CD14-positive monocyte (primary cell): ENCODE measurements around the gene PIGZ. TPM values are rescaled to one million over a fixed set of nuclear protein-coding genes. Genes with fewer than 3 reads are reported as not detected.

Experiments used
- DNase-seq, 3 donors: peaks; one replicate each; pipeline ENCODE4 v3.0.0-alpha.2; 2011 to 2022
- H2AFZ ChIP-seq: 2 replicates; pipeline ENCODE4 v1.6.0; 2012; ENCODE audit warnings: mild to moderate bottlenecking, low read depth, low read length, inconsistent platforms; ENCODE audit not compliant: insufficient read depth, poor library complexity, severe bottlenecking
- H3K27ac ChIP-seq, 2 donors: 1 replicate in 1 of 2; 2 replicates in 1 of 2; pipeline ENCODE4 v1.5.1; 2012 to 2013; ENCODE audit warnings: low read length in 2 of 2, control low read depth in 1 of 2, inconsistent platforms in 1 of 2, low read depth in 1 of 2, mild to moderate bottlenecking in 1 of 2
- H3K27me3 ChIP-seq, 2 donors: one replicate each; pipeline versions ENCODE4 v1.6.0 to v1.6.1; 2011 to 2013; ENCODE audit warnings: low read length in 2 of 2; ENCODE audit not compliant: control insufficient read depth in 2 of 2, insufficient read depth in 2 of 2
- H3K36me3 ChIP-seq, 2 donors: replicated peaks in 1 of 2; 1 replicate in 1 of 2; 2 replicates in 1 of 2; pipeline versions ENCODE4 v1.5.1 to v1.6.1; 2012 to 2013; ENCODE audit warnings: low read length in 2 of 2, control low read depth in 1 of 2, inconsistent platforms in 1 of 2, mild to moderate bottlenecking in 1 of 2; ENCODE audit not compliant: insufficient read depth in 2 of 2, control insufficient read depth in 1 of 2
- H3K4me1 ChIP-seq, 2 donors: 1 replicate in 1 of 2; 2 replicates in 1 of 2; pipeline versions ENCODE4 v1.5.1 to v1.6.1; 2012 to 2013; ENCODE audit warnings: low read length in 2 of 2, control low read depth in 1 of 2, inconsistent platforms in 1 of 2, mild to moderate bottlenecking in 1 of 2, moderate library complexity in 1 of 2; ENCODE audit not compliant: insufficient read depth in 2 of 2, control insufficient read depth in 1 of 2
- H3K4me2 ChIP-seq: replicated peaks from 2 replicates; pipeline ENCODE3; 2012; ENCODE audit warnings: low read length, moderate library complexity, mild to moderate bottlenecking; ENCODE audit not compliant: poor library complexity, severe bottlenecking; ENCODE audit errors: extremely low read depth
- H3K4me3 ChIP-seq, 3 experiments: fragments of 200-600 bp in 1 of 3; sonication (generic) in 1 of 3; replicated peaks in 1 of 3; 1 replicate in 2 of 3; 2 replicates in 1 of 3; pipeline ENCODE4 v1.5.1; 2011 to 2013; ENCODE audit warnings: low read length in 3 of 3, mild to moderate bottlenecking in 3 of 3, control low read depth in 2 of 3, low read depth in 2 of 3, inconsistent platforms in 1 of 3, moderate library complexity in 1 of 3
- H3K79me2 ChIP-seq: 2 replicates; pipeline ENCODE4 v1.6.0; 2012; ENCODE audit warnings: mild to moderate bottlenecking, control low read depth, inconsistent platforms, low read length, moderate library complexity; ENCODE audit not compliant: insufficient read depth
- H3K9ac ChIP-seq: 2 replicates; pipeline ENCODE4 v1.6.0; 2017; ENCODE audit warnings: low read length, mild to moderate bottlenecking; ENCODE audit not compliant: insufficient read depth, poor library complexity, severe bottlenecking
- H3K9me3 ChIP-seq, 2 donors: replicated peaks in 1 of 2; 1 replicate in 1 of 2; 2 replicates in 1 of 2; pipeline versions ENCODE4 v1.5.1 to v1.6.1; 2012 to 2013; ENCODE audit warnings: low read length in 2 of 2, control low read depth in 1 of 2; ENCODE audit not compliant: control insufficient read depth in 1 of 2, insufficient read depth in 1 of 2
- H4K20me1 ChIP-seq: 2 replicates; pipeline ENCODE4 v1.6.0; 2012; ENCODE audit warnings: mild to moderate bottlenecking, low read length, control low read depth, moderate library complexity; ENCODE audit not compliant: insufficient read depth
- H3K27ac Mint-ChIP-seq, 7 donors: one replicate each; pipeline ENCODE4 v1.8.0; 2020; ENCODE audit warnings: mild to moderate bottlenecking in 7 of 7, mixed read lengths in 7 of 7, moderate library complexity in 6 of 7, inconsistent platforms in 2 of 7
- H3K27me3 Mint-ChIP-seq, 3 donors: one replicate each; pipeline ENCODE4 v1.8.0; 2021 to 2022; ENCODE audit warnings: low read depth in 3 of 3, mild to moderate bottlenecking in 3 of 3, mixed read lengths in 3 of 3, moderate library complexity in 3 of 3, inconsistent platforms in 1 of 3
- H3K36me3 Mint-ChIP-seq, 2 donors: one replicate each; pipeline ENCODE4 v1.8.0; 2020; ENCODE audit warnings: mixed read lengths in 2 of 2, inconsistent platforms in 1 of 2, mild to moderate bottlenecking in 1 of 2
- H3K4me1 Mint-ChIP-seq: one replicate; pipeline ENCODE4 v1.8.0; 2020; ENCODE audit warnings: mild to moderate bottlenecking, mixed read lengths
- H3K4me3 Mint-ChIP-seq, 2 donors: one replicate each; pipeline ENCODE4 v1.8.0; 2020; ENCODE audit warnings: mild to moderate bottlenecking in 2 of 2, mixed read lengths in 2 of 2, moderate library complexity in 1 of 2
- H3K9me3 Mint-ChIP-seq, 7 donors: one replicate each; pipeline ENCODE4 v1.8.0; 2020 to 2022; ENCODE audit warnings: mixed read lengths in 7 of 7, mild to moderate bottlenecking in 6 of 7, moderate library complexity in 6 of 7, inconsistent platforms in 2 of 7
- WGBS: methylation state at CpG from one replicate; pipeline ENCODE4 v1.1.5; 2013; ENCODE audit warnings: missing lambda C conversion rate; ENCODE audit not compliant: insufficient coverage; 5-methylcytosine and 5-hydroxymethylcytosine counted together
- intact Hi-C, 2 donors: fragments of 100-400 bp; cut with micrococcal nuclease; formaldehyde crosslinking; loops; one replicate each; pipeline versions ENCODE4 v1.15.0 to v1.15.1; 2023
- polyA plus RNA-seq, 3 donors: library from polyadenylated mRNA; depleted of rRNA in 1 of 3; unstranded in 2 of 3; stranded (reverse) in 1 of 3; fragments of 300-500 nt in 2 of 3; fragments of >200 nt in 1 of 3; fragmentation: Illumina TruSeq in 2 of 3; gene quantifications; 1 replicate in 2 of 3; 2 replicates in 1 of 3; pipeline ENCODE4 v1.2.3, GENCODE V29; 2012 to 2021
- TF ChIP-seq, protein P1 (sequence below): fragments of 200-600 bp; IDR thresholded peaks from one replicate; pipeline ENCODE4 v1.8.0; 2022; ENCODE audit warnings: antibody characterized with exemption, mild to moderate bottlenecking

The PIGZ gene
- polyA plus RNA-seq, 3 donors, result 1.6 to 3.8 (median 1.9) TPM

- no peak overlapping the region for H3K4me3 ChIP-seq
- Mint-ChIP-seq H3K4me1 (no peaks in the 10 kb centered on the region), H3K9me3 (peaks cover 2 to 7% (median 4%) of the 10 kb centered on the region in 7 donors), H3K4me3 (no peak overlapping the region), H3K27me3 (peaks cover 2 to 4% (median 2%) of the 10 kb centered on the region in 3 donors), H3K36me3 (no peaks in the 10 kb centered on the region), H3K27ac (no peak overlapping the region)
- H3K9me3 ChIP-seq, result peaks cover 0 to under 1% of the 10 kb centered on the region in 2 donors
- H3K4me1 ChIP-seq, result no peaks in the 10 kb centered on the region
- DNase-seq, result no peak
- 92% methylated on average over 8 of the region's 12 CpGs for WGBS
- TF ChIP-seq, protein P1, sequence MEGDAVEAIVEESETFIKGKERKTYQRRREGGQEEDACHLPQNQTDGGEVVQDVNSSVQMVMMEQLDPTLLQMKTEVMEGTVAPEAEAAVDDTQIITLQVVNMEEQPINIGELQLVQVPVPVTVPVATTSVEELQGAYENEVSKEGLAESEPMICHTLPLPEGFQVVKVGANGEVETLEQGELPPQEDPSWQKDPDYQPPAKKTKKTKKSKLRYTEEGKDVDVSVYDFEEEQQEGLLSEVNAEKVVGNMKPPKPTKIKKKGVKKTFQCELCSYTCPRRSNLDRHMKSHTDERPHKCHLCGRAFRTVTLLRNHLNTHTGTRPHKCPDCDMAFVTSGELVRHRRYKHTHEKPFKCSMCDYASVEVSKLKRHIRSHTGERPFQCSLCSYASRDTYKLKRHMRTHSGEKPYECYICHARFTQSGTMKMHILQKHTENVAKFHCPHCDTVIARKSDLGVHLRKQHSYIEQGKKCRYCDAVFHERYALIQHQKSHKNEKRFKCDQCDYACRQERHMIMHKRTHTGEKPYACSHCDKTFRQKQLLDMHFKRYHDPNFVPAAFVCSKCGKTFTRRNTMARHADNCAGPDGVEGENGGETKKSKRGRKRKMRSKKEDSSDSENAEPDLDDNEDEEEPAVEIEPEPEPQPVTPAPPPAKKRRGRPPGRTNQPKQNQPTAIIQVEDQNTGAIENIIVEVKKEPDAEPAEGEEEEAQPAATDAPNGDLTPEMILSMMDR, result no peak
- no peaks in the 10 kb centered on the region for H4K20me1 ChIP-seq
- H3K79me2 ChIP-seq, result no peaks in the 10 kb centered on the region
- no peak overlapping the region for H2AFZ ChIP-seq
- no peaks in the 10 kb centered on the region for H3K36me3 ChIP-seq
- intact Hi-C loops, result no loop called here
- H3K27ac ChIP-seq, result no peak overlapping the region
- no peak overlapping the region for H3K4me2 ChIP-seq
- no peak overlapping the region for H3K9ac ChIP-seq
- H3K27me3 ChIP-seq, result no peaks in the 10 kb centered on the region
Measured at GRCh38 chr3:196988241-196989029, 19.8 kb upstream of the PIGZ start.

- Histone ChIP-seq H3K9ac (no peak overlapping the region), H3K4me1 (no peaks in the 10 kb centered on the region), H3K79me2 (no peaks in the 10 kb centered on the region), H3K9me3 (peaks cover 5 to 6% of the 10 kb centered on the region in 2 donors), H3K4me3 (no peak overlapping the region), H2AFZ (no peak overlapping the region), H3K27me3 (no peaks in the 10 kb centered on the region), H3K36me3 (no peaks in the 10 kb centered on the region), H3K4me2 (no peak overlapping the region), H3K27ac (no peak overlapping the region), H4K20me1 (no peaks in the 10 kb centered on the region)
- TF ChIP-seq, protein P1, result no peak
- no peak for DNase-seq
- H3K27ac Mint-ChIP-seq, result no peak overlapping the region
- H3K36me3 Mint-ChIP-seq, result no peaks in the 10 kb centered on the region
- H3K9me3 Mint-ChIP-seq, result peaks cover 7 to 14% (median 10%) of the 10 kb centered on the region in 7 donors
- 97% methylated on average over 8 of the region's 10 CpGs for WGBS
- H3K27me3 Mint-ChIP-seq, result peaks cover 2 to 4% (median 2%) of the 10 kb centered on the region in 3 donors
- intact Hi-C loops, result no loop called here
- H3K4me1 Mint-ChIP-seq, result no peaks in the 10 kb centered on the region
- no peak overlapping the region for H3K4me3 Mint-ChIP-seq
Measured at GRCh38 chr3:196987022-196987421, 18.4 kb upstream of the PIGZ start.
